Measurements from ENCODE around the gene NHERF1. TPM values are rescaled to one million over a fixed set of nuclear protein-coding genes. Genes with fewer than 3 reads are reported as not detected.
A peak's percentile ranks its signal among the peaks of the same experiment; 100 is the strongest.

NHERF1 gene
- total RNA-seq, 1 donor from 2014 or later: 6.8 TPM

DNA sequence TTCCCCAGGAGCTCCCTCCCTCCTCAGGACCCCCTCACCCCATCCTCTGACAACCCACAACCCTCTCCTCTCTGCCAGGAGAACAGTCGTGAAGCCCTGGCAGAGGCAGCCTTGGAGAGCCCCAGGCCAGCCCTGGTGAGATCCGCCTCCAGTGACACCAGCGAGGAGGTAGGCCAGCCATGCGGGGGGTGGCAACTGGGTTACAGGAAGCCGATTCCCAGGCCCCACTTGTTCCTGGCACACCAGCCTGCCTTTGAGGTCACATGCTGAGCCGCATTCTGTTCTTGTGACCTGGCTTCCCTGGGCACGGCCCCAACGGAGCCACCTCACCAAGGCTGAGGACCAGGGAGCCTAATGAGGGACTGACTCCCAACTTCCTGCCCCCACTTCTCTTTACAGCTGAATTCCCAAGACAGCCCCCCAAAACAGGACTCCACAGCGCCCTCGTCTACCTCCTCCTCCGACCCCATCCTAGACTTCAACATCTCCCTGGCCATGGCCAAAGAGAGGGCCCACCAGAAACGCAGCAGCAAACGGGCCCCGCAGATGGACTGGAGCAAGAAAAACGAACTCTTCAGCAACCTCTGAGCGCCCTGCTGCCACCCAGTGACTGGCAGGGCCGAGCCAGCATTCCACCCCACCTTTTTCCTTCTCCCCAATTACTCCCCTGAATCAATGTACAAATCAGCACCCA, 19.8 kb downstream of the NHERF1 start:
- DNase-seq (ENCODE audit: low read depth in 2 of 2): no peak

DNA sequence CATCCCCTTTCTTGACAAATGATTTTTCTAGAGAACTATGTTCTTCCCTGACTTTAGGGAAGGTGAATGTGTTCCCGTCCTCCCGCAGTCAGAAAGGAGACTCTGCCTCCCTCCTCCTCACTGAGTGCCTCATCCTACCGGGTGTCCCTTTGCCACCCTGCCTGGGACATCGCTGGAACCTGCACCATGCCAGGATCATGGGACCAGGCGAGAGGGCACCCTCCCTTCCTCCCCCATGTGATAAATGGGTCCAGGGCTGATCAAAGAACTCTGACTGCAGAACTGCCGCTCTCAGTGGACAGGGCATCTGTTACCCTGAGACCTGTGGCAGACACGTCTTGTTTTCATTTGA, 20.3 kb downstream of the NHERF1 start:
- no peak for DNase-seq (ENCODE audit: low read depth in 2 of 2)

GRCh38 chr17:74769266-74769855, 20.9 kb downstream of the NHERF1 start:
- DNase-seq (ENCODE audit: low read depth in 2 of 2): no peak

DNA sequence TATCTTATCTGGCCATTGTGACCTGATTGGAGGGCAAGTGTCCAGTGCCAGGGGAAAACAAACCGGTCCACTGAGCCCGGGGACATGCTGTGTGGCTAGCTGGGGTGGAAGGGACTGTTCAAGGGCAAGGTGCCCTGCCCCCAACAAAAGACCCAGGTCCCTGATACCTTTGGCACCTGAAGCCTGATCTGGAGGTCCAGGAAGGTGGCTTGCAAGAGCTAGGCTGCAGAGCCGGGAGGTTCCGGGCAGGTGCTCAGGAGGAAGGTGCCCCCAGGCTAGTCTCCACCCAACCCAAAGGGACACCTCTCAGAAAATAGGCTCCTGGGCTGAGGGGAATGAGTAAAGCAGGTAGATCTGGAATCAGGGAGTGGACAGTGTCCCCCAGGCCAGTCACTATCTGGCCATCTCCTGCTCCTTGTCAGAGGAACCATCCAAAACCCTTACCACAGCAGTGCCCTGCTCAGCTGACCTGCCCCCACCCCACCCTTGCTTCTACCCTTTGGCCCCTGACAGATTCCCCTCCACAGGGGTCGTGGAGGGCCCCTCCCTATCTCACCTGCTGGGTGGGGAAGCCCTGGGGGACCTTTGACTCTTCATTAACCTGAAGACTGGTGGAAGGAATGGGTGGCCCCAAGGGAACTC, 21.5 kb downstream of the NHERF1 start:
- DNase-seq (ENCODE audit: low read depth in 2 of 2): no peak

DNA sequence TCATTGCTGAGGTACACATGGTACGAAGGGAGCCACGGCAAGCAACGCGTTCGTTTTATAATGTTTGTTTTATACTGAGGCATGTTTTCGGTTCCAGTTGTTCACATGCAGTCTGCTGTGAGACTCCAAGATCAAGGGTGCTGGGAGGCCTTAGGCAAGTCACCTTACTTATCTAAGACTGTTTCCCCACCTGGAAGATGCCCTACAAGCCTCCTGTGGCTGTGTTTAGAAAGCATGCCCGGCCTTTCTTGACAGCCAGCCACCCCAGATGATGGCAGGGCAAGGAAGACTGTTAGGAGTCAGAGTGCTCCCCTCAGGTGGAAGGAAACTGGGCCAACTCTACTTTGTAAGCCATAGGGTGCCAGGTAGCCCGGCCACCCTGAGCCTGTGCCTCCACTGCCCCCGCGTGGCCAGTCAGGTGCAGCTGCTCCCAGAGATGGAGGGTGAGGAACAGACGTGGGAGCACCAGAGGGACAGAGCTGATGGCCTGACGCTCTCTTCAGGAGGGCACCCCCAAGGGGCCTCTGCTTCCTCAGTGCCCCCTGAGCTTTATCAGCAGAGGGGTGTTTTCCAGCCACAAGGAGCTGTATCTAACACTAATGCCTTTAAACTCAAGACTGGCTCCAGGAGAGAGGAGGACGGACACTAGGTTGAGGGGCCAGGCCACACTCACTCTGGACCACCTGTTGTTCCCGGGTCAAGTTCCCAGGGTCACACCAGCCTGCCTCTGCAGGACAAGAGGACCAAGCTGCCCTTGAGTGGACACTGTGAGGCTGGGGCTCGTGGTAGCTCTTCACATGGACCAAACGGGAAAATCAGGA, 22.3 kb downstream of the NHERF1 start:
- peak in 1 of 2 donors; percentile 57 for DNase-seq (ENCODE audit: low read depth in 2 of 2)

DNA sequence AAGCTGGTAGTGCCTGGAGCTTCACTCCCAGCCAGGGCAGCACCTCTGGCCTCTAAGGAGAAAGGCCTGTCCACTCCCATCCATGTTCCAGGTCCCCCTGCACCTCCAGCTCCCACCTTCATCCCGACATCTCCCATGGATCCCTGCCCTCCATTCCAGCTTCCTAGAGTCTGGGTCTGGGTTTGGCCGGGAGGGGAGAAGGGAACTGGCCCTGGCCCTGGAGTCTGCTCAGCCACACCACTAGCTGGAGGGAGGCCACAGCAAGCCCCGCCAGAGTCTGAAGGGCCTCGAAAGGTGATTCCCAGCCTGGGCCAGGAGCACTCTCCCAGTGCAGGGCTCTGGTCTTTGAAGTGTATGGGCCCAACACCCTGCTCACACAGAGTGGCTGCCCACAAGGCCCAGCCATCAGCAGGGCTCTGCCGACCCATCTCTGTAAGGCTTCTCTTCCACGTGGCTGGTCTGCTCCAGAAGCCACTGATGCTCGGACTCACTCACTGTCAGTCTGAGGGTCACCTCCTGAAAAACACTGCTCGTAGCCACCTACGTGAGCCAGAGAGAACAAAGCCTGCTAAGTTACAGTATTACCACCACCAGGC, 23.0 kb downstream of the NHERF1 start:
- DNase-seq (ENCODE audit: low read depth in 2 of 2): no peak

GRCh38 chr17:74772053-74772452, 23.6 kb downstream of the NHERF1 start:
- DNase-seq (ENCODE audit: low read depth in 2 of 2): no peak

GRCh38 chr17:74773414-74773813, 25.0 kb downstream of the NHERF1 start:
- DNase-seq (ENCODE audit: low read depth in 2 of 2): no peak

GRCh38 chr17:74773871-74774286, 25.5 kb downstream of the NHERF1 start:
- no peak for DNase-seq (ENCODE audit: low read depth in 2 of 2)

- DNase-seq (ENCODE audit: low read depth in 2 of 2): no peak
These were observed 27.1 kb downstream of the NHERF1 start for GRCh38 chr17:74775409-74776043.

- DNase-seq (ENCODE audit: low read depth in 2 of 2): peak; percentile 89 to 97
These were observed 27.9 kb downstream of the NHERF1 start, which contains the start of gene NAT9 for GRCh38 chr17:74776044-74776962. TSS of gene NAT9 (minus strand) at chr17:74776345. CDS start at chr17:74775698, 647 bp downstream.

- DNase-seq (ENCODE audit: low read depth in 2 of 2): no peak
These were observed 28.6 kb downstream of the NHERF1 start for GRCh38 chr17:74776990-74777389.

DNA sequence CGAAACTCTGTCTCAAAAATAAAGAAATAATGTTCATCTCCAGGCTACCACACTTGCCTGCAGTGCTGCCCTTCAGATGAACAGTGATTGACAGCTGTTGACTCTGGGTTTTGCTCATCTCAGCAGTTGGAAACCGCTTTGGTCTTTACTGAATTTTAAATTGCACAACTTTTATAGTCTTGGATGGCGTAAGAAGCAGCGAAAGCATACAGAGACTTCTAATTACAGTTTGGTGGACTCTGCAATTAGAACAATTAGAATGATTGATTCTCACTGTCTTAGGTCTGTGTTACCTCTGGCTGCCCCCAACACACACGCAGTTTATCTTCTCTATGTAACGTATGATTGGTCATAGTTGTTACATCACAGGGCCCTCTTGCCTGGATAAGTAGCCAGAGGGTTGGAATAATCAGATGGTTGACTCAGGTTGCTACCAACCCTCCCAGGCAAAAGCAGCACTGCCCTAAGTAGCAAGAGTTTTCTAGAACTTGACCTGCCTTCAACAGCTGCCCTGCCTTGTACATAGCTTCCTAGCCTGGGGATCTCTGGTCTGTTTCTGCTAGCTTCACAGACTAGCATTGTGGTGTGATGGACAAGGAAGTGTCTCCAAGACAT, 29.6 kb downstream of the NHERF1 start:
- DNase-seq (ENCODE audit: low read depth in 2 of 2): no peak

- DNase-seq (ENCODE audit: low read depth in 2 of 2): no peak
These were observed 30.5 kb downstream of the NHERF1 start for GRCh38 chr17:74778960-74779359.

- no peak for DNase-seq (ENCODE audit: low read depth in 2 of 2)
These were observed 31.1 kb downstream of the NHERF1 start for GRCh38 chr17:74779501-74779900.

GRCh38 chr17:74779948-74780400, 31.5 kb downstream of the NHERF1 start:
- peak in 1 of 2 donors; percentile 58 for DNase-seq (ENCODE audit: low read depth in 2 of 2)

DNA sequence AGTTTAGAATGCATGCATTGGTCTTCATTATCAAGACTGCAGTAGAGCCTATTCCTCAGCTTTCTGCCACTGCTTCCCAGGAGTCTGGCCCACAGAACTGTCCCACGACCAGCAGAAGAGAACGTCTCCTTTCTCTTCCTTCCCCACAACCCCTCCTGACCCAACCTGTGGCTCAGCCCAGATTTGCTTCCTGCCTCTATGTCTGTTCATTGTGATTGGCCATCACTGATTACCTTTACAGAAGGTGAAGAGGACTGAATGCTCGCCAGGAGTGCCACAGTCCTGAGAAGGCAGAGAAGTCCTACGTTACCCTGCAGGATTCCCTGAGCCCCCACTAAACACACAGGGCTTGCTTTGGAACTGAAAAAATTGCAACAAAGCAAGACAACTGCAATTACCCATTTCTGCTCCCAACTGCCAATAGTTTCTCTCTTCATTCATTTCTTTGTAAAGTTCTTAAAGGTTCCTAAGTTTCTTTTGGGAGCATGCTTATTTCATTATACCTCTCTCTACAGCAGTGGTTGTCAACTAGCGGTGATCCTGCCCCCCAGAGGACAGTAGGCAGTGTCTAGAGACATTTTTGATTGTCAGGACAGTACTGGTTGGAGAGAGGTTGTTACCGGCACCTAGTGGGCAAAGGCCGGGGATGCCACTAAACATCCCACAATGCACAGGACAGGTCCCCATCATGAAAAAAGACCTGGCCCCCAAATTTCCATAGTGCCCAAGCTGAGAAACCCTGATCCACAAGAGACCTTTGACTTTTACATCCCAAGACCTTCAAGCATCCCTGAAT, 32.2 kb downstream of the NHERF1 start:
- DNase-seq (ENCODE audit: low read depth in 2 of 2): peak in 1 of 2 donors; percentile 43

DNA sequence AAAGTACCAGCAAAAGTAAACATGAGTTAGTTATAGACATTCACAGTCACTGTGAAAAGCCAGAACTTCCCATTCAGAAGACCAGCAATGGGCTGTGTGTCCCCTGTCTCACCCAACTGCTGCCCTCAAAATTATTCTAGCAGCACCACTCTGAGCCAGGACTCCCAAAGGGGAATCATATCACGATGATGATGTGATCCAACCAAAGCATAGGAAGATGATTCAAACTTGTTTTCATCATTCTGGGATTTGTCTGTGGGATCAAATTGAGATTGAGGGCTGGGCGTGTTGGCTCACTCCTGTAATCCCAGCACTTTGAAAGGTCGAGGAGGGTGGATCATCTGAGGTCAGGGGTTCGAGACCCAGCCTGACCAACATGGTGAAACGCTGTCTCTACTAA, 34.1 kb downstream of the NHERF1 start:
- DNase-seq (ENCODE audit: low read depth in 2 of 2): no peak
